ENCODE results near the gene UGT2B7.

UGT2B7 gene

DNA sequence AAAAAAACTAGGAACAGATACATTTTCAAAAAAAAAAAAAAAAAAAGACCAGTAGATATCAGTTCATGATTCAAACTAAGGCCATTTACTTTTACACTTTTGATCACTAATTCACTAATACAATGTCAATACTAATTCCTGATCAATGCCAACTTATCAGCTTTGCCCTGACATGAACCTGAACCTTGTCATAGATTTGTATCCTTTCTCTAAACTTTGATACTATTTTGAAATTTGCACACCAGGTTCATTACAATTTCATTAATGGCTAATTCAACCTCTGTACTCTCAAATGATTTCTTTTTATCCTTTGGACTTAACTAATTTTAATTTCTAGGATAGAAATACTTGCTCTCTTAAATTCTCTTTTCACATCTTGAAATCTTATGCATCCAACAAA is 37.7 kb downstream of the UGT2B7 start:
- Histone ChIP-seq H3K9me3 (ENCODE audit: control insufficient read depth in 1 of 2, low read length in 2 of 2) (no peaks in the 10 kb centered on the region), H3K4me3 (ENCODE audit: low read depth in 1 of 2, low read length in 2 of 2) (no peak overlapping the region), H3K36me3 (ENCODE audit: control insufficient read depth in 1 of 2, insufficient read depth in 2 of 2, low read length in 2 of 2) (no peaks in the 10 kb centered on the region), H3K4me1 (ENCODE audit: control insufficient read depth in 1 of 2, insufficient read depth in 2 of 2, low read length in 2 of 2) (no peaks in the 10 kb centered on the region), H3K27me3 (ENCODE audit: control insufficient read depth in 1 of 2, insufficient read depth in 2 of 2, low read length in 2 of 2) (no peaks in the 10 kb centered on the region), H3K9ac (ENCODE audit: low read depth in 1 of 2, low read length in 2 of 2) (no peak overlapping the region), H3K27ac (ENCODE audit: low read depth, low read length) (no peak overlapping the region)

DNA sequence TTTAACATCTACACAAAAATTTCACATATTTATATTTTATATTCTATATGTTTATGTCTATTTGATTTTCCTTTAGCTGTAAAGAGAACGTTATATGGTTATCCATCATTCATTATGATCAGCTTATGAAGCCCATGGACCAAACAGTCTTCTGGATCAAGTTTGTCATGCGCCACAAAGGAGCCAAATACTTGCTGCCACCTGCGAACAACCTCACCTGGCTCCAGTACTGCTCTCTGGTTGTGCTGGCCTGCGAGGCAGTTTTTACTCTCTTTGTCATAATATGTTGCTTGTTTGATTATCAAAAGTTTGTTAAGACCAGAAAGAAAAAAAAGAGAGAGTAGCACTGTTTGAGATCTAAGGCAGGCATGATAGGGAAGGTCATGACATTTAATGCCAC is 38.2 kb downstream of the UGT2B7 start:
- Histone ChIP-seq H3K36me3 (ENCODE audit: control insufficient read depth in 1 of 2, insufficient read depth in 2 of 2, low read length in 2 of 2) (no peaks in the 10 kb centered on the region), H3K27me3 (ENCODE audit: control insufficient read depth in 1 of 2, insufficient read depth in 2 of 2, low read length in 2 of 2) (no peaks in the 10 kb centered on the region), H3K9ac (ENCODE audit: low read depth in 1 of 2, low read length in 2 of 2) (no peak overlapping the region), H3K4me1 (ENCODE audit: control insufficient read depth in 1 of 2, insufficient read depth in 2 of 2, low read length in 2 of 2) (no peaks in the 10 kb centered on the region), H3K4me3 (ENCODE audit: low read depth in 1 of 2, low read length in 2 of 2) (no peak overlapping the region), H3K9me3 (ENCODE audit: control insufficient read depth in 1 of 2, low read length in 2 of 2) (no peaks in the 10 kb centered on the region), H3K27ac (ENCODE audit: low read depth, low read length) (no peak overlapping the region)

DNA sequence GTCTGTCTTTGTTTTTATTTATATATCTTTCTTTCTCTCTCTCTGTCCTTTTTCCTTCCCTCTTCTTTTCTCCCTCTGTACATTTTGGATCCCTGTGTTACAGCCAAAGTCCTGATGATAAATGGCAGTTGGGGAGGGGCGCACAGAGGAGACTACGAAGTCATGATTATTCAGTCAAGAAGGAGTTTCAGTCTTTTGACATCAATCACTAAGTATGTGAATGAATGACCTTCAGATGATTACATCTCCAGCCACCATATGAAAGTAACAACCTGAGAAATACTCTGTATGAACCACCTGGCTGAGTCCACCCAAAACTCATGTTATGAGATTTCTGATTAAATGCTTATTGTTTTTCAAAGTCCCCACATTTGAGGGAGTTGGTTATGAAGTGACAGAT is 45.0 kb downstream of the UGT2B7 start:
- Histone ChIP-seq H3K9ac (ENCODE audit: low read depth in 1 of 2, low read length in 2 of 2) (no peak overlapping the region), H3K4me3 (ENCODE audit: low read depth in 1 of 2, low read length in 2 of 2) (no peak overlapping the region), H3K36me3 (ENCODE audit: control insufficient read depth in 1 of 2, insufficient read depth in 2 of 2, low read length in 2 of 2) (no peaks in the 10 kb centered on the region), H3K9me3 (ENCODE audit: control insufficient read depth in 1 of 2, low read length in 2 of 2) (no peaks in the 10 kb centered on the region), H3K27ac (ENCODE audit: low read depth, low read length) (no peak overlapping the region), H3K4me1 (ENCODE audit: control insufficient read depth in 1 of 2, insufficient read depth in 2 of 2, low read length in 2 of 2) (no peaks in the 10 kb centered on the region), H3K27me3 (ENCODE audit: control insufficient read depth in 1 of 2, insufficient read depth in 2 of 2, low read length in 2 of 2) (no peaks in the 10 kb centered on the region)

DNA sequence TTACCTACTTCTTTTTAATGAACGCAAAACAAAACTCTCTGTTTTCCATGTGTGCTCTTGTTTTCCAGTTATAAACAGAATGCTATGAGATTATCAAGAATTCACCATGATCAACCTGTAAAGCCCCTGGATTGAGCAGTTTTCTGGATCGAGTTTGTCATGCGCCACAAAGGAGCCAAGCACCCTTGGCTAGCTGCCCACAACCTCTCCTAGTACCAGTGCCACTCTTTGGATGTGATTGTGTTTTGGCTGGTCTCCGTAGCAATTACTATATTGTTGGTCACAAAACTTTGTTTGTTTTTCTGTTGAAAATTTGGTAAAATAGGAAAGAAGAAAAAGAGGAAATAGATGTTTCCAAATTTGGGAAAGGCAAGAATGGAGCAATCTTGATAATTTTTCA is 51.1 kb downstream of the UGT2B7 start:
- Histone ChIP-seq H3K36me3 (ENCODE audit: control insufficient read depth in 1 of 2, insufficient read depth in 2 of 2, low read length in 2 of 2) (no peaks in the 10 kb centered on the region), H3K27ac (ENCODE audit: low read depth, low read length) (no peak overlapping the region), H3K4me1 (ENCODE audit: control insufficient read depth in 1 of 2, insufficient read depth in 2 of 2, low read length in 2 of 2) (no peaks in the 10 kb centered on the region), H3K27me3 (ENCODE audit: control insufficient read depth in 1 of 2, insufficient read depth in 2 of 2, low read length in 2 of 2) (no peaks in the 10 kb centered on the region), H3K9ac (ENCODE audit: low read depth in 1 of 2, low read length in 2 of 2) (no peak overlapping the region), H3K9me3 (ENCODE audit: control insufficient read depth in 1 of 2, low read length in 2 of 2) (no peaks in the 10 kb centered on the region), H3K4me3 (ENCODE audit: low read depth in 1 of 2, low read length in 2 of 2) (no peak overlapping the region)

DNA sequence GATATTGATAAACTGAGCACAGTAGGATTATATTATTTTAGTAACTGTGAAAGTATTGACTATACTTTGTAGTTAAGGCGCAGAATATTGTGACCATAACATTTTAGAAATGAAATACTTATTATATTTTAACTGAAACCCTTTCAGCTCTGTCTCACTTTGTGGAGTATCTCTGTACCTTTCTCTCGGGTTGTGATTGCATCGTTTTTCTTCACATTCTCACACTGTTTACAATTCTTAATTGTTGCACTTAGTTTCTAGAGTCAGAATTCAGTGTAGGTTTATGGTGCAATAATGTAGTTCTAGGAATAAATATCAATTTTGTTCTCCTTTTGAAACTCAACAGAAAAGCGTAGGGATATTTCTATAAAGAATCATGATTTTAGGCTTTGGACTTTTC is 57.7 kb downstream of the UGT2B7 start:
- Histone ChIP-seq H3K9me3 (ENCODE audit: control insufficient read depth in 1 of 2, low read length in 2 of 2) (no peaks in the 10 kb centered on the region), H3K27ac (ENCODE audit: low read depth, low read length) (no peak overlapping the region), H3K36me3 (ENCODE audit: control insufficient read depth in 1 of 2, insufficient read depth in 2 of 2, low read length in 2 of 2) (no peaks in the 10 kb centered on the region), H3K27me3 (ENCODE audit: control insufficient read depth in 1 of 2, insufficient read depth in 2 of 2, low read length in 2 of 2) (no peaks in the 10 kb centered on the region), H3K4me1 (ENCODE audit: control insufficient read depth in 1 of 2, insufficient read depth in 2 of 2, low read length in 2 of 2) (peaks cover 0 to 6% of the 10 kb centered on the region in 2 donors), H3K4me3 (ENCODE audit: low read depth in 1 of 2, low read length in 2 of 2) (no peak overlapping the region), H3K9ac (ENCODE audit: low read depth in 1 of 2, low read length in 2 of 2) (no peak overlapping the region)

DNA sequence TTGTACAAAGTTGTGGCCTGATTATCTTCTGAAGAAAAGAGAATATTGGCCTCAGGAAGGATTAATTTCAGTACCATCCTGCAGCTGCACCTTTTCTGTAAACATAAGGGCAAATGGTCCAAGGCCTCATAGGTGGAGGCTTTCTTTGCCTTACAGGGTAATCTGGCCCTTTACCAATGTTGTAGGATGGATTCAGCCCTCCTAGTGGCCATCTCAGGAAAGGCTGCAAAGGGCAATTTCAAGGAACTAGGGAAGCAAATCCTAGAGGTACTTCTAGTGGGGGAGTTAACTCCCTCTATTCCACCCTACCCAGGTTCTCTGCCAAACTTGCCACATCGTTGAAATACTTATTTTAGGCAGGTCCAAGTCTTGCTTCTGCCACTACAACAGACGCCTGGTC is 60.6 kb downstream of the UGT2B7 start:
- peaks cover 0 to 6% of the 10 kb centered on the region in 2 donors for H3K4me1 ChIP-seq (ENCODE audit: control insufficient read depth in 1 of 2, insufficient read depth in 2 of 2, low read length in 2 of 2)

More for the DNA sequence above, 60.6 kb downstream of the UGT2B7 start:
- Histone ChIP-seq H3K9me3 (ENCODE audit: control insufficient read depth in 1 of 2, low read length in 2 of 2) (no peaks in the 10 kb centered on the region), H3K4me3 (ENCODE audit: low read depth in 1 of 2, low read length in 2 of 2) (no peak overlapping the region), H3K27ac (ENCODE audit: low read depth, low read length) (no peak overlapping the region), H3K27me3 (ENCODE audit: control insufficient read depth in 1 of 2, insufficient read depth in 2 of 2, low read length in 2 of 2) (no peaks in the 10 kb centered on the region), H3K36me3 (ENCODE audit: control insufficient read depth in 1 of 2, insufficient read depth in 2 of 2, low read length in 2 of 2) (no peaks in the 10 kb centered on the region), H3K9ac (ENCODE audit: low read depth in 1 of 2, low read length in 2 of 2) (no peak overlapping the region)

Data from duodenal mucosa (tissue), 2 donors.